HuH-7 (cell line): ENCODE results near the gene MEP1B.

Source experiments
- DNase-seq: peaks from one replicate; pipeline ENCODE4 v3.0.0; 2011; ENCODE audit warnings: low spot score

Gene MEP1B

DNA sequence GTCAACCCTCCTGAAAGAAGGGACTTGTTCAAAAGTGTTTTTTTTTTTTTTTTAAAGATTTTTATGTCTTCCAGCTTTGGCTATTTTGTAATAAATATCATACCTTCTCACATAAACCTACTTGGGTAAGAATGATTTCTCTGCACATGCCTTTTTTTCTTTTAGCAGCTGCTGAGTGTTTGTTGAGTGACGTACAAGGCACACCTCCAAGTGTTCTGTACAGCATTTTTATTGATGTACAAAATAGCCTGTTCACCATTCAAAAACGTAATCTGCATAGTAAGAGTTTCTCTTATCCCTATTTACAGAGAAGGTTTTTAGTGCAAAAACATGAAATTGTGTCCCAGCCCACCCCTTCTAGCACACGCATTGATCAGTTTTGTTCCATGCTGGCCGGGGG is 77.6 kb downstream of the MEP1B start:
- no peak for DNase-seq
